H1 (cell line): Measurements from ENCODE around the gene NADK. TPM values are rescaled to one million over a fixed set of nuclear protein-coding genes. Genes with fewer than 3 reads are reported as not detected.

Source experiments
- CTCF ChIA-PET: fragments of 300-600 bp; sonication (Branson Sonifier 250); formaldehyde crosslinking; loops from one replicate; lab custom pipeline; 2021; ENCODE audit not compliant: partially characterized antibody; lab: Charles Lee
- POLR2A ChIA-PET: fragments of 300-600 bp; sonication (Branson Sonifier 250); formaldehyde crosslinking; loops from one replicate; lab custom pipeline; 2021; ENCODE audit warnings: inconsistent platforms; ENCODE audit not compliant: partially characterized antibody; lab: Charles Lee
- DNase-seq, 2 experiments: peaks; one replicate each; pipeline versions ENCODE4 v3.0.0 to v3.0.0-alpha.2; 2010 to 2022; ENCODE audit warnings: low spot score in 2 of 2, low read depth in 1 of 2, mixed read lengths in 1 of 2
- FAIRE-seq: peaks from 2 replicates; lab custom pipeline; 2011; peaks lifted over from hg19 to GRCh38; lab: Jason Lieb, UNC
- H2AFZ ChIP-seq: 2 replicates; pipeline ENCODE4 v1.8.1; 2012; ENCODE audit warnings: low read length, inconsistent platforms
- H2AK5ac ChIP-seq: 2 replicates; pipeline ENCODE4 v1.6.1; 2013; ENCODE audit warnings: low read depth, low read length
- H2BK120ac ChIP-seq: replicated peaks from 2 replicates; pipeline ENCODE3; 2013; ENCODE audit warnings: low read depth, low read length, inconsistent platforms
- H2BK12ac ChIP-seq: 2 replicates; pipeline ENCODE4 v1.6.1; 2013; ENCODE audit warnings: low read depth, low read length
- H2BK15ac ChIP-seq: 2 replicates; pipeline ENCODE4 v1.6.1; 2013; ENCODE audit warnings: low read length
- H2BK20ac ChIP-seq: 2 replicates; pipeline ENCODE4 v1.6.1; 2013; ENCODE audit warnings: low read length
- H2BK5ac ChIP-seq: 2 replicates; pipeline ENCODE4 v1.6.1; 2013; ENCODE audit warnings: low read depth, low read length
- H3K14ac ChIP-seq: 2 replicates; pipeline ENCODE4 v1.6.1; 2013; ENCODE audit warnings: inconsistent platforms; ENCODE audit not compliant: insufficient read length
- H3K18ac ChIP-seq: 2 replicates; pipeline ENCODE4 v1.6.1; 2013; ENCODE audit warnings: low read length; ENCODE audit errors: extremely low read depth
- H3K23ac ChIP-seq: 2 replicates; pipeline ENCODE4 v1.6.1; 2013; ENCODE audit warnings: inconsistent platforms; ENCODE audit not compliant: insufficient read length
- H3K23me2 ChIP-seq: 2 replicates; pipeline ENCODE4 v1.6.1; 2013; ENCODE audit warnings: low read depth, low read length
- H3K27ac ChIP-seq: 2 replicates; pipeline ENCODE4 v1.6.1; 2011; ENCODE audit warnings: low read depth, low read length, inconsistent platforms
- H3K27me3 ChIP-seq, 4 experiments: replicated peaks in 1 of 4; 1 replicate in 1 of 4; 2 replicates in 3 of 4; pipeline versions ENCODE4 v1.6.1 to v1.8.1; 2011 to 2013; ENCODE audit warnings: low read length in 3 of 4, mild to moderate bottlenecking in 3 of 4, inconsistent platforms in 2 of 4, mixed read lengths in 2 of 4, moderate library complexity in 1 of 4; ENCODE audit not compliant: control insufficient read depth in 3 of 4, insufficient read depth in 3 of 4; ENCODE audit errors: extremely low read depth in 1 of 4
- H3K36me3 ChIP-seq, 4 experiments: 2 replicates each; pipeline versions ENCODE4 v1.6.1 to v1.8.1; 2011 to 2013; ENCODE audit warnings: mild to moderate bottlenecking in 4 of 4, low read length in 3 of 4, moderate library complexity in 2 of 4, control low read depth in 1 of 4, inconsistent platforms in 1 of 4; ENCODE audit not compliant: insufficient read depth in 4 of 4, control insufficient read depth in 2 of 4
- H3K4ac ChIP-seq: replicated peaks from 2 replicates; pipeline ENCODE3; 2013; ENCODE audit warnings: low read length, low read depth, mixed read lengths, inconsistent platforms; ENCODE audit not compliant: insufficient read length
- H3K4me1 ChIP-seq, 4 experiments: replicated peaks in 1 of 4; 1 replicate in 1 of 4; 2 replicates in 3 of 4; pipeline versions ENCODE4 v1.6.1 to v1.8.1; 2011 to 2013; ENCODE audit warnings: low read length in 3 of 4, inconsistent platforms in 2 of 4, mixed read lengths in 1 of 4; ENCODE audit not compliant: insufficient read depth in 4 of 4, control insufficient read depth in 3 of 4
- H3K4me2 ChIP-seq, 2 experiments: 2 replicates each; pipeline versions ENCODE4 v1.6.1 to v1.8.1; 2011 to 2013; ENCODE audit warnings: low read depth in 2 of 2, low read length in 2 of 2, control low read depth in 1 of 2, inconsistent platforms in 1 of 2, mild to moderate bottlenecking in 1 of 2; ENCODE audit not compliant: insufficient read depth in 1 of 2
- H3K4me3 ChIP-seq, 4 experiments: fragments of 200-600, 300-600 bp in 1 of 4; sonication (generic), shearing (Covaris generic), sonication (Bioruptor Twin) in 1 of 4; 2 replicates each; pipeline versions ENCODE4 v1.5.1 to v1.8.1; 2011 to 2016; ENCODE audit warnings: low read length in 4 of 4, low read depth in 3 of 4, control low read depth in 2 of 4, inconsistent platforms in 2 of 4, mild to moderate bottlenecking in 2 of 4, mixed read lengths in 1 of 4, moderate library complexity in 1 of 4; ENCODE audit not compliant: insufficient read depth in 2 of 4; ENCODE audit errors: extremely low read depth in 1 of 4
- H3K56ac ChIP-seq: replicated peaks from 2 replicates; pipeline ENCODE3; 2013; ENCODE audit warnings: low read depth, mild to moderate bottlenecking, mixed read lengths, low read length, inconsistent platforms; ENCODE audit not compliant: insufficient read length
- H3K79me1 ChIP-seq: 2 replicates; pipeline ENCODE4 v1.6.1; 2013; ENCODE audit warnings: low read depth, low read length, control low read depth
- H3K79me2 ChIP-seq, 2 experiments: 2 replicates each; pipeline versions ENCODE4 v1.6.1 to v1.8.1; 2012 to 2013; ENCODE audit warnings: low read length in 2 of 2, mild to moderate bottlenecking in 2 of 2, inconsistent platforms in 1 of 2; ENCODE audit not compliant: insufficient read depth in 2 of 2, control insufficient read depth in 1 of 2
- H3K9ac ChIP-seq, 4 experiments: replicated peaks in 1 of 4; 1 replicate in 1 of 4; 2 replicates in 3 of 4; pipeline versions ENCODE4 v1.6.1 to v1.8.1; 2011 to 2013; ENCODE audit warnings: low read depth in 3 of 4, low read length in 3 of 4, control low read depth in 2 of 4, mild to moderate bottlenecking in 2 of 4, moderate library complexity in 2 of 4, inconsistent platforms in 1 of 4; ENCODE audit errors: extremely low read depth in 1 of 4
- H3K9me3 ChIP-seq, 2 experiments: 2 replicates each; pipeline versions ENCODE4 v1.6.1 to v1.8.1; 2012 to 2013; ENCODE audit warnings: mild to moderate bottlenecking in 2 of 2, moderate library complexity in 2 of 2, control low read depth in 1 of 2, inconsistent platforms in 1 of 2, low read depth in 1 of 2, low read length in 1 of 2, mixed read lengths in 1 of 2; ENCODE audit not compliant: insufficient read depth in 2 of 2
- H4K20me1 ChIP-seq, 2 experiments: replicated peaks in 1 of 2; 2 replicates each; pipeline versions ENCODE3 to v1.8.1; 2011 to 2013; ENCODE audit warnings: inconsistent platforms in 2 of 2, low read length in 2 of 2, mild to moderate bottlenecking in 1 of 2; ENCODE audit not compliant: insufficient read depth in 2 of 2, control insufficient read depth in 1 of 2
- H4K5ac ChIP-seq: 2 replicates; pipeline ENCODE4 v1.6.1; 2013; ENCODE audit warnings: low read length, low read depth, mixed read lengths, inconsistent platforms; ENCODE audit not compliant: insufficient read length
- H4K8ac ChIP-seq: 2 replicates; pipeline ENCODE4 v1.8.0; 2013; ENCODE audit warnings: mild to moderate bottlenecking, moderate library complexity, low read length, inconsistent platforms; ENCODE audit not compliant: insufficient read depth; ENCODE audit errors: extremely low read depth
- H4K91ac ChIP-seq: replicated peaks from 2 replicates; pipeline ENCODE3; 2013; ENCODE audit warnings: low read length, mixed read lengths, inconsistent platforms; ENCODE audit not compliant: insufficient read length
- EGR1 ChIP-seq: IDR thresholded peaks from 2 replicates; pipeline ENCODE4 v1.6.1; 2011; ENCODE audit warnings: low read depth, low read length, borderline replicate concordance
- GTF2F1 ChIP-seq: IDR thresholded peaks from 2 replicates; pipeline ENCODE4 v1.6.1; 2012; ENCODE audit warnings: low read depth, low read length, improper control_type of control experiment, borderline replicate concordance
- KDM1A ChIP-seq: fragments of 200-600, 300-600 bp; sonication (generic); IDR thresholded peaks from 2 replicates; pipeline ENCODE4 v1.7.1; 2016; ENCODE audit warnings: mild to moderate bottlenecking, low read length, borderline replicate concordance
- SUZ12 ChIP-seq: fragments of 200-600 bp; sonication (generic); IDR thresholded peaks from 2 replicates; pipeline ENCODE4 v1.6.1; 2012; ENCODE audit warnings: mild to moderate bottlenecking, inconsistent platforms, low read length, moderate library complexity, mixed read lengths
- YY1 ChIP-seq: IDR thresholded peaks from 2 replicates; pipeline ENCODE4 v1.6.1; 2011; ENCODE audit warnings: low read depth, mild to moderate bottlenecking, low read length
- ZNF274 ChIP-seq: IDR thresholded peaks from 2 replicates; pipeline ENCODE4 v1.7.0; 2012; ENCODE audit warnings: low read length, borderline replicate concordance; ENCODE audit errors: extremely low read depth
- WGBS, 2 experiments: shearing (Covaris generic) in 1 of 2; methylation state at CpG; one replicate each; pipeline versions ENCODE4 v1.1.6 to v1.1.7; 2013 to 2015; ENCODE audit warnings: low lambda C conversion rate in 2 of 2, mixed read lengths in 2 of 2, inconsistent platforms in 1 of 2, low coverage in 1 of 2, missing lambda C conversion rate in 1 of 2; ENCODE audit not compliant: insufficient replicate concordance in 2 of 2, insufficient coverage in 1 of 2, insufficient read length in 1 of 2; ENCODE audit errors: extremely low coverage in 1 of 2, missing lambda C conversion rate in 1 of 2; 5-methylcytosine and 5-hydroxymethylcytosine counted together
- polyA plus RNA-seq, 7 experiments: library from polyadenylated mRNA; depleted of rRNA in 3 of 7; stranded (reverse) in 5 of 7; unstranded in 2 of 7; fragments of >200 nt in 5 of 7; fragments of 200-250 nt in 2 of 7; gene quantifications; 1 replicate in 5 of 7; 2 replicates in 1 of 7; 4 replicates in 1 of 7; pipeline versions ENCODE4 v1.2.1 to v1.2.3, GENCODE V29; 2011 to 2013; ENCODE audit warnings: missing spikeins in 2 of 7, mixed read lengths in 2 of 7
- total RNA-seq: library from RNA; stranded (reverse); fragmentation: NEBNext Ultra II Directional; extraction: Animal tissue kit (Norgen Biotek cat#: 25700); gene quantifications from 2 replicates; pipeline ENCODE4 v1.2.1, GENCODE V29; 2021
- TF ChIP-seq, protein P1 (sequence below), 3 experiments: IDR thresholded peaks; 1 replicate in 2 of 3; 2 replicates in 1 of 3; pipeline versions ENCODE4 v1.5.1 to v1.6.1; 2011; ENCODE audit warnings: low read length in 3 of 3, mild to moderate bottlenecking in 3 of 3, inconsistent platforms in 2 of 3, low read depth in 1 of 3, moderate library complexity in 1 of 3; ENCODE audit not compliant: insufficient read depth in 1 of 3; ENCODE audit errors: control extremely low read depth in 1 of 3

Gene NADK
- total and polyA plus RNA-seq, 2 of the 8 experiments (the other 6 are each of a cell fraction or from before 2014, with no cell fraction given), result 78.0 to 89.7 TPM

DNA sequence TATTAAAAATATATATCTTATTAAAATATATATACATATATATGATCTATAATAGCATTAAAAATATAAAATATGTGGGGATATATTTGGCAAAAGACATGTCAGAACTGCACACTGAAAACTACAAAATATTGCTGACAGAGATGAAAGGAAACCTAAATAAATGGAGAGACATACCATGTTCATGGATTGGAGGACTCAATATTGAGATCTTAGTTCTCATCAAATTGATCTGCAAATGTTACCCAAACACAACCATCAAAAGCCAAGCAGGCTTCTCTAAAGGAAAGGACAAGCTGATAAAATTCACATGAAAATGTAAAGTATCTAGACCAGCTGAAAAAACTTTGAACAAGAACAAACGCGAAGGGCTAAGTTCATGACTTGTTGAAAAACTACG is 7.2 kb downstream of the NADK start:
- ChIA-PET POLR2A (interaction anchor here (0.7 kb wide), 1 partner anchor 9 kb away, joined by 4 read pairs; no protein-coding TSS in a partner anchor), CTCF (no interaction called here)
- no peak overlapping the region for H3K9ac ChIP-seq
- H3K79me2 ChIP-seq, result peaks cover 16 to 90% of the 10 kb centered on the region in 2 experiments
- H4K91ac ChIP-seq, result no peak overlapping the region
- H3K9me3 ChIP-seq, result no peaks in the 10 kb centered on the region
- H4K8ac ChIP-seq, result no peak overlapping the region
- H3K18ac ChIP-seq, result no peak overlapping the region
- H2BK5ac ChIP-seq, result no peak overlapping the region
- H3K23ac ChIP-seq, result no peak overlapping the region
- H2AFZ ChIP-seq, result no peak overlapping the region
- no peak overlapping the region for H3K56ac ChIP-seq
- no peak overlapping the region for H2AK5ac ChIP-seq
- FAIRE-seq, result no peak
- no peak overlapping the region for H2BK15ac ChIP-seq
- H2BK20ac ChIP-seq, result no peak overlapping the region
- peaks cover 21% of the 10 kb centered on the region for H3K79me1 ChIP-seq
- no peaks in the 10 kb centered on the region; the same call in 1 of the 2 replicates for H3K23me2 ChIP-seq
- no peak overlapping the region for H3K14ac ChIP-seq
- H3K4me3 ChIP-seq, result no peak overlapping the region
- no peak overlapping the region for H2BK120ac ChIP-seq
- peaks cover 0 to 22% (median 12%) of the 10 kb centered on the region in 4 experiments; a peak in 4 of 8 replicates for H3K36me3 ChIP-seq
- peaks cover 9 to 14% of the 10 kb centered on the region in 2 experiments for H4K20me1 ChIP-seq
- no peak overlapping the region for H3K4ac ChIP-seq
- WGBS, 2 experiments, result 93% methylated on average over 3 of the region's 3 CpGs; no CpG with 5 or more reads in 1 of the 2 experiments
- peaks cover 0 to 2% (median under 1%) of the 10 kb centered on the region in 4 experiments; a peak in 3 of 7 replicates for H3K4me1 ChIP-seq
- H2BK12ac ChIP-seq, result no peak overlapping the region
- no peaks in the 10 kb centered on the region for H3K27me3 ChIP-seq
- no peak overlapping the region for H3K4me2 ChIP-seq
- H3K27ac ChIP-seq, result no peak overlapping the region
- no peak overlapping the region for H4K5ac ChIP-seq
- no peak for DNase-seq
- TF ChIP-seq ZNF274, result no peak
- TF ChIP-seq, protein P1, sequence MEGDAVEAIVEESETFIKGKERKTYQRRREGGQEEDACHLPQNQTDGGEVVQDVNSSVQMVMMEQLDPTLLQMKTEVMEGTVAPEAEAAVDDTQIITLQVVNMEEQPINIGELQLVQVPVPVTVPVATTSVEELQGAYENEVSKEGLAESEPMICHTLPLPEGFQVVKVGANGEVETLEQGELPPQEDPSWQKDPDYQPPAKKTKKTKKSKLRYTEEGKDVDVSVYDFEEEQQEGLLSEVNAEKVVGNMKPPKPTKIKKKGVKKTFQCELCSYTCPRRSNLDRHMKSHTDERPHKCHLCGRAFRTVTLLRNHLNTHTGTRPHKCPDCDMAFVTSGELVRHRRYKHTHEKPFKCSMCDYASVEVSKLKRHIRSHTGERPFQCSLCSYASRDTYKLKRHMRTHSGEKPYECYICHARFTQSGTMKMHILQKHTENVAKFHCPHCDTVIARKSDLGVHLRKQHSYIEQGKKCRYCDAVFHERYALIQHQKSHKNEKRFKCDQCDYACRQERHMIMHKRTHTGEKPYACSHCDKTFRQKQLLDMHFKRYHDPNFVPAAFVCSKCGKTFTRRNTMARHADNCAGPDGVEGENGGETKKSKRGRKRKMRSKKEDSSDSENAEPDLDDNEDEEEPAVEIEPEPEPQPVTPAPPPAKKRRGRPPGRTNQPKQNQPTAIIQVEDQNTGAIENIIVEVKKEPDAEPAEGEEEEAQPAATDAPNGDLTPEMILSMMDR (IDR thresholded peaks at IDR 0.05; ENCODE audit: control extremely low read depth in 1 of 3, insufficient read depth in 1 of 3, low read depth in 1 of 3, low read length in 3 of 3), result no peak
- TF ChIP-seq SUZ12, result no peak
- no peak for TF ChIP-seq EGR1
- TF ChIP-seq YY1, result no peak
- no peak for TF ChIP-seq KDM1A
- no peak for TF ChIP-seq GTF2F1
